WTC11 (cell line): ENCODE measurements around the gene KIF26A. TPM values are rescaled to one million over a fixed set of nuclear protein-coding genes. Genes with fewer than 3 reads are reported as not detected.
"Not testable (repeated sequence)": the region's sequence is repeated elsewhere in the genome, so short reads cannot be mapped to it uniquely, and the experiment has no call there.

ENCODE experiments used
- ATAC-seq: fragments of 200-7000 bp; cut with Tn5 transposase; 2 replicates; pipeline ENCODE4 v1.10.0; 2021; ENCODE audit warnings: mild to moderate bottlenecking, moderate library complexity
- CTCF ChIA-PET: fragments of 300-600 bp; sonication (Branson Sonifier 250); formaldehyde crosslinking; loops from one replicate; lab custom pipeline; 2021; ENCODE audit warnings: antibody characterized with exemption; lab: Charles Lee
- POLR2A ChIA-PET: fragments of 350-600 bp; sonication (Branson Sonifier 250); formaldehyde crosslinking; loops from one replicate; lab custom pipeline; 2021; ENCODE audit warnings: antibody characterized with exemption; lab: Charles Lee
- DNase-seq: peaks from one replicate; pipeline ENCODE4 v3.0.0; 2021; ENCODE audit warnings: low spot score
- H3K27ac Mint-ChIP-seq: 2 replicates; pipeline ENCODE4 v1.8.0; 2021; ENCODE audit warnings: mixed read lengths
- H3K27me3 Mint-ChIP-seq: 2 replicates; pipeline ENCODE4 v1.8.0; 2021; ENCODE audit warnings: low read depth, mild to moderate bottlenecking, moderate library complexity, mixed read lengths
- H3K36me3 Mint-ChIP-seq: 2 replicates; pipeline ENCODE4 v1.8.0; 2021; ENCODE audit warnings: mixed read lengths
- H3K4me1 Mint-ChIP-seq: 2 replicates; pipeline ENCODE4 v1.8.0; 2022; ENCODE audit warnings: mixed read lengths
- H3K4me3 Mint-ChIP-seq: 2 replicates; pipeline ENCODE4 v1.8.0; 2021; ENCODE audit warnings: mild to moderate bottlenecking, moderate library complexity, mixed read lengths
- H3K9me3 Mint-ChIP-seq: 2 replicates; pipeline ENCODE4 v1.8.0; 2021; ENCODE audit warnings: mixed read lengths
- ATF1 ChIP-seq: sonication (generic); formaldehyde crosslinking; IDR thresholded peaks from 2 replicates; pipeline ENCODE4 v1.8.1; 2023; ENCODE audit warnings: mild to moderate bottlenecking, moderate library complexity, missing genetic modification reagents
- CBFB ChIP-seq: sonication (generic); formaldehyde crosslinking; IDR thresholded peaks from 2 replicates; pipeline ENCODE4 v1.8.1; 2022; ENCODE audit warnings: mild to moderate bottlenecking, low read depth, missing genetic modification reagents
- CREB1 ChIP-seq: sonication (generic); formaldehyde crosslinking; IDR thresholded peaks from 2 replicates; pipeline ENCODE4 v1.8.0; 2023; ENCODE audit warnings: mild to moderate bottlenecking, missing genetic modification reagents
- ELF4 ChIP-seq: sonication (generic); formaldehyde crosslinking; IDR thresholded peaks from 2 replicates; pipeline ENCODE4 v1.8.1; 2022; ENCODE audit warnings: low read depth, mild to moderate bottlenecking, moderate library complexity, missing genetic modification reagents
- ETV6 ChIP-seq: sonication (generic); formaldehyde crosslinking; IDR thresholded peaks from 2 replicates; pipeline ENCODE4 v1.8.1; 2022; ENCODE audit warnings: mild to moderate bottlenecking, missing genetic modification reagents
- FOXP1 ChIP-seq: sonication (generic); formaldehyde crosslinking; IDR thresholded peaks from 2 replicates; pipeline ENCODE4 v1.8.0; 2022; ENCODE audit warnings: missing genetic modification reagents, mild to moderate bottlenecking, moderate library complexity, borderline replicate concordance
- KAT7 ChIP-seq: sonication (generic); formaldehyde crosslinking; IDR thresholded peaks from 2 replicates; pipeline ENCODE4 v1.8.1; 2023; ENCODE audit warnings: missing genetic modification reagents, mild to moderate bottlenecking, borderline replicate concordance
- MXD4 ChIP-seq: fragments of 250-450 bp; sonication (Bioruptor Pico); IDR thresholded peaks from 2 replicates; pipeline ENCODE4 v1.8.0; 2021; ENCODE audit warnings: mild to moderate bottlenecking, moderate library complexity, borderline replicate concordance
- NFE2L1 ChIP-seq: sonication (generic); formaldehyde crosslinking; IDR thresholded peaks from 2 replicates; pipeline ENCODE4 v1.8.1; 2023; ENCODE audit warnings: missing genetic modification reagents
- NR1H2 ChIP-seq: sonication (generic); formaldehyde crosslinking; IDR thresholded peaks from 2 replicates; pipeline ENCODE4 v1.9.0; 2021; ENCODE audit warnings: mild to moderate bottlenecking, moderate library complexity, missing genetic modification reagents
- NR2C2 ChIP-seq: sonication (generic); formaldehyde crosslinking; IDR thresholded peaks from 2 replicates; pipeline ENCODE4 v1.8.0; 2022; ENCODE audit warnings: mild to moderate bottlenecking, missing genetic modification reagents
- SOX15 ChIP-seq: fragments of 250-450 bp; sonication (Bioruptor Pico); IDR thresholded peaks from 2 replicates; pipeline ENCODE4 v1.9.0; 2021; ENCODE audit warnings: mild to moderate bottlenecking
- TCF7 ChIP-seq: sonication (generic); formaldehyde crosslinking; IDR thresholded peaks from 2 replicates; pipeline ENCODE4 v1.8.0; 2022; ENCODE audit warnings: mild to moderate bottlenecking, low read depth, missing genetic modification reagents, moderate library complexity
- TEAD4 ChIP-seq: sonication (generic); formaldehyde crosslinking; IDR thresholded peaks from 2 replicates; pipeline ENCODE4 v1.8.0; 2022; ENCODE audit warnings: mild to moderate bottlenecking, missing genetic modification reagents
- TP53 ChIP-seq: sonication (generic); formaldehyde crosslinking; IDR thresholded peaks from 2 replicates; pipeline ENCODE4 v1.8.1; 2023; ENCODE audit warnings: mild to moderate bottlenecking, missing genetic modification reagents
- ZBTB43 ChIP-seq: sonication (generic); formaldehyde crosslinking; IDR thresholded peaks from 2 replicates; pipeline ENCODE4 v1.8.1; 2023; ENCODE audit warnings: mild to moderate bottlenecking, missing genetic modification reagents
- total RNA-seq: library from RNA; stranded (reverse); gene quantifications from 3 replicates; pipeline ENCODE4 v1.2.3, GENCODE V29; 2021
- TF ChIP-seq, protein P1 (sequence below): sonication (generic); formaldehyde crosslinking; IDR thresholded peaks from 2 replicates; pipeline ENCODE4 v1.8.0; 2022; ENCODE audit warnings: mild to moderate bottlenecking, missing genetic modification reagents
- TF ChIP-seq, protein P2 (sequence below): sonication (generic); formaldehyde crosslinking; IDR thresholded peaks from 2 replicates; pipeline ENCODE4 v1.8.1; 2023; ENCODE audit warnings: mild to moderate bottlenecking, moderate library complexity, missing genetic modification reagents

Gene KIF26A
- total RNA-seq, 1 experiment from 2014 or later: 53.4 TPM

GRCh38 chr14:104225278-104226190 is 87.1 kb downstream of the KIF26A start:
- H3K27ac Mint-ChIP-seq, H3K9me3 Mint-ChIP-seq, DNase-seq, H3K27me3 Mint-ChIP-seq, H3K36me3 Mint-ChIP-seq, POLR2A ChIA-PET, ATAC-seq, H3K4me3 Mint-ChIP-seq: not testable (repeated sequence)
- H3K4me1 Mint-ChIP-seq: peaks cover 20% of the 10 kb centered on the region
- CTCF ChIA-PET: interaction anchor here (0.5 to 2.4 kb wide), 11 partner anchors 14 to 330 kb away, joined by 3 to 18 read pairs (median 4); no protein-coding TSS in a partner anchor

DNA sequence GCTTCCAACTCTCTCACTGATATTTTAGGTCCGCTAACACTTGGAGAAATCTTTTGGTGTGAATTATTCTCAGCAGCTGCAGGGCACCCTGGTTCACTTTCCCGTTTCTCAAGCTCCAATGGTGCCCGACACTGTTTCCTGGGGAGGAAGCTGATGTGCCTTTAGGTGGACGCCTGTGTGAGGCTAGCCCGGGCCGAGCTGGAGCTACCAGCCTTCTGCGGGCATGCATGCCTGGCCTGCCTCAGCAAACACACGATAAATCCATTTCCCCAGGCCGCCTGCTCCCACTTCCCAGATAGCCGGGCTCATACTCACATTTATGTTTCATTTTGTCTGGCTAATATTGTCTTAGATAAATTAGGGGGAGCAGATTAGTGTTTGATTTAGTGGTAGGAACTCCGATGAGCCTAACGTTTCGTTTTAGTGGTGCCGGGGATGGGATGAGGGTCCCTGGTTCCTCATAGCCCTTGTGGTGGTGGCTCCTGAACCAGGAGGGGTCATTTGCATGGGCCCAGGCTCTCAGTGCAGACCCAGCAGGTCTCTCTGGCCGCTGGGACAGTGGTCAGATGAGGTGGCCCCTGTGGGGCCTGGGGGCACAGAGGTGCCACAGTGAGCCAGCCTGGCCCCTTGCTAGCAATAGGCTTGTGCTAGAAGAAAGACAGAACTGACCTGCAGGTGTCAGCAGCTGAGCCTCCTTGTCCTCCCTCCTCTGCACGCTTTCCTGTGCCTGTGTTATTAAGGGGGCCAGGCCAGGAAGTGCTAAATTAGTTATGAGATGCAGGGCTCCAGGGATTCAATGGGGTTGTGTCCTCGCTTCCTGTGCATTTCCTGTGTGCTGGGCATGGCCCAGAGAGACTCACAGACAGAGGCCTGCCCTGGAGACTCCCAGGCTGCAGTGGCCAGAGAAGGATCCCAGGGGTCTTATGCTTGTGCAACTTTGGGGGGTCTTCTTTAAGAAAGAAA is 88.3 kb downstream of the KIF26A start:
- CTCF ChIA-PET: interaction anchor here (1.1 to 1.2 kb wide), 3 partner anchors 68 to 115 kb away, joined by 3 read pairs; no protein-coding TSS in a partner anchor
- H3K9me3 Mint-ChIP-seq: no peaks in the 10 kb centered on the region
- H3K4me1 Mint-ChIP-seq: peaks cover 19% of the 10 kb centered on the region
- H3K27me3 Mint-ChIP-seq: no peaks in the 10 kb centered on the region
- DNase-seq: peak; percentile 13
- POLR2A ChIA-PET: no interaction called here
- no peak for TF ChIP-seq SOX15 (CRISPR knock-in tag)
- TF ChIP-seq, protein P1, sequence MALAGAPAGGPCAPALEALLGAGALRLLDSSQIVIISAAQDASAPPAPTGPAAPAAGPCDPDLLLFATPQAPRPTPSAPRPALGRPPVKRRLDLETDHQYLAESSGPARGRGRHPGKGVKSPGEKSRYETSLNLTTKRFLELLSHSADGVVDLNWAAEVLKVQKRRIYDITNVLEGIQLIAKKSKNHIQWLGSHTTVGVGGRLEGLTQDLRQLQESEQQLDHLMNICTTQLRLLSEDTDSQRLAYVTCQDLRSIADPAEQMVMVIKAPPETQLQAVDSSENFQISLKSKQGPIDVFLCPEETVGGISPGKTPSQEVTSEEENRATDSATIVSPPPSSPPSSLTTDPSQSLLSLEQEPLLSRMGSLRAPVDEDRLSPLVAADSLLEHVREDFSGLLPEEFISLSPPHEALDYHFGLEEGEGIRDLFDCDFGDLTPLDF (CRISPR knock-in tag): no peak
- TF ChIP-seq FOXP1: no peak
- no peak for TF ChIP-seq TP53 (CRISPR knock-in tag)
- no peak for TF ChIP-seq NR1H2
- TF ChIP-seq ETV6 (CRISPR knock-in tag): no peak
- TF ChIP-seq CREB1 (CRISPR knock-in tag): no peak
- TF ChIP-seq MXD4: no peak
- ATAC-seq: no peak
- H3K27ac Mint-ChIP-seq: no peak overlapping the region
- H3K4me3 Mint-ChIP-seq: no peak overlapping the region
- H3K36me3 Mint-ChIP-seq: no peaks in the 10 kb centered on the region

- Mint-ChIP-seq H3K27ac (no peak overlapping the region), H3K9me3 (no peaks in the 10 kb centered on the region), H3K27me3 (no peaks in the 10 kb centered on the region), H3K4me1 (peaks cover 19% of the 10 kb centered on the region), H3K36me3 (no peaks in the 10 kb centered on the region), H3K4me3 (no peak overlapping the region)
- DNase-seq (peak; percentile 7), ATAC-seq (no peak)
- POLR2A ChIA-PET: no interaction called here
- CTCF ChIA-PET: interaction anchor here (1.1 to 1.2 kb wide), 3 partner anchors 64 to 114 kb away, joined by 3 to 4 read pairs (median 3); no protein-coding TSS in a partner anchor
- TF ChIP-seq ZBTB43 (no peak), NR1H2 (no peak)
Observed at GRCh38 chr14:104227806-104228205, 89.4 kb downstream of the KIF26A start.

DNA sequence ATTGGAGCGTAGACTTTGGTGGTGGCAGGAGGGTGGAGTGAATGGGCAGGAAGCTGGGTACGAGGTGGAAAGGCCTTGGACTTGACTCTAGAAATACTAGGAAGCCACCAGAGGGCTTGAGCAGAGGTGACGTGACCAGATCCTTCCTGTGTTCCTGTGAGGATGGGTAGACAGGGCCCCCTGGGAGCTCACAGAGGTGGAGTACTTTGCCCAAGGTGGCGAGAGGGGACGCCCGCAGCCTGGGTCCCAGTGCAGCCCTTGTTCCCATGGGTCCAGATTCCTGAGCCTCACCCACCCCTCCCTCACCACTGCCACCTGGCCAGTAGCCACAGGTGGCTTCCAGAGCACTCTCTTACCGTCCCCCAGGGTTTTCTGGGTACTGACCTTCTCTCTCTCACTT is 89.8 kb downstream of the KIF26A start:
- DNase-seq (peak; percentile 7), ATAC-seq (no peak)
- Mint-ChIP-seq H3K9me3 (no peaks in the 10 kb centered on the region; the same call in 1 of the 2 replicates), H3K4me3 (no peak overlapping the region), H3K36me3 (peaks cover under 1% of the 10 kb centered on the region; the same call in 1 of the 2 replicates)
- no peak for TF ChIP-seq CBFB
- TF ChIP-seq, protein P2, sequence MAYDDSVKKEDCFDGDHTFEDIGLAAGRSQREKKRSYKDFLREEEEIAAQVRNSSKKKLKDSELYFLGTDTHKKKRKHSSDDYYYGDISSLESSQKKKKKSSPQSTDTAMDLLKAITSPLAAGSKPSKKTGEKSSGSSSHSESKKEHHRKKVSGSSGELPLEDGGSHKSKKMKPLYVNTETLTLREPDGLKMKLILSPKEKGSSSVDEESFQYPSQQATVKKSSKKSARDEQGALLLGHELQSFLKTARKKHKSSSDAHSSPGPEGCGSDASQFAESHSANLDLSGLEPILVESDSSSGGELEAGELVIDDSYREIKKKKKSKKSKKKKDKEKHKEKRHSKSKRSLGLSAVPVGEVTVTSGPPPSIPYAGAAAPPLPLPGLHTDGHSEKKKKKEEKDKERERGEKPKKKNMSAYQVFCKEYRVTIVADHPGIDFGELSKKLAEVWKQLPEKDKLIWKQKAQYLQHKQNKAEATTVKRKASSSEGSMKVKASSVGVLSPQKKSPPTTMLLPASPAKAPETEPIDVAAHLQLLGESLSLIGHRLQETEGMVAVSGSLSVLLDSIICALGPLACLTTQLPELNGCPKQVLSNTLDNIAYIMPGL (CRISPR knock-in tag): no peak
- TF ChIP-seq NFE2L1 (CRISPR knock-in tag): no peak
- TF ChIP-seq KAT7 (CRISPR knock-in tag): no peak
- TF ChIP-seq TCF7 (CRISPR knock-in tag): no peak
- TF ChIP-seq ELF4 (CRISPR knock-in tag): no peak
- TF ChIP-seq TEAD4: no peak
- TF ChIP-seq NR2C2 (CRISPR knock-in tag): no peak
- no peak for TF ChIP-seq ATF1
- TF ChIP-seq SOX15 (CRISPR knock-in tag): no peak
- TF ChIP-seq, all 79 proteins: peak for 0
- Mint-ChIP-seq H3K27me3 (no peaks in the 10 kb centered on the region), H3K27ac (no peak overlapping the region), H3K4me1 (peaks cover 19% of the 10 kb centered on the region)
- ChIA-PET CTCF (interaction anchor here (1.2 kb wide), 1 partner anchor 64 kb away, joined by 4 read pairs; no protein-coding TSS in a partner anchor), POLR2A (no interaction called here)
